Measurements from ENCODE around the gene HDLBP.
A peak's percentile ranks its signal among the peaks of the same experiment; 100 is the strongest.

The HDLBP gene

GRCh38 chr2:241202268-241202585 lies 113.2 kb downstream of the HDLBP start:
- DNase-seq (ENCODE audit: low read depth), result no peak
- no peak for TF ChIP-seq MAX (IDR thresholded peaks at IDR 0.05; ENCODE audit: low read depth, low read length)
- TF ChIP-seq MYC (IDR thresholded peaks at IDR 0.05; ENCODE audit: low read depth, low read length), result no peak
- TF ChIP-seq CTCF (IDR thresholded peaks at IDR 0.05; ENCODE audit: low read depth, low read length), result no peak
- TF ChIP-seq POLR2A (IDR thresholded peaks at IDR 0.05; ENCODE audit: extremely low read depth, insufficient read length), result no peak
- no peak overlapping the region for H3K4me3 ChIP-seq (ENCODE audit: low read depth, low read length)

GRCh38 chr2:241201445-241202267 lies 113.8 kb downstream of the HDLBP start:
- TF ChIP-seq CTCF (IDR thresholded peaks at IDR 0.05; ENCODE audit: low read depth, low read length) (no peak), POLR2A (IDR thresholded peaks at IDR 0.05; ENCODE audit: extremely low read depth, insufficient read length) (no peak), MAX (IDR thresholded peaks at IDR 0.05; ENCODE audit: low read depth, low read length) (no peak), MYC (IDR thresholded peaks at IDR 0.05; ENCODE audit: low read depth, low read length) (no peak)
- no peak overlapping the region for H3K4me3 ChIP-seq (ENCODE audit: low read depth, low read length)
- DNase-seq (ENCODE audit: low read depth), result no peak

GRCh38 chr2:241200822-241201395 lies 114.6 kb downstream of the HDLBP start:
- DNase-seq (ENCODE audit: low read depth), result peak; percentile 59
- no peak overlapping the region for H3K4me3 ChIP-seq (ENCODE audit: low read depth, low read length)
- no peak for TF ChIP-seq POLR2A (IDR thresholded peaks at IDR 0.05; ENCODE audit: extremely low read depth, insufficient read length)
- TF ChIP-seq MAX (IDR thresholded peaks at IDR 0.05; ENCODE audit: low read depth, low read length), result no peak
- no peak for TF ChIP-seq MYC (IDR thresholded peaks at IDR 0.05; ENCODE audit: low read depth, low read length)
- no peak for TF ChIP-seq CTCF (IDR thresholded peaks at IDR 0.05; ENCODE audit: low read depth, low read length)

GRCh38 chr2:241199897-241200821 lies 115.3 kb downstream of the HDLBP start:
- no peak overlapping the region for H3K4me3 ChIP-seq (ENCODE audit: low read depth, low read length)
- TF ChIP-seq POLR2A (IDR thresholded peaks at IDR 0.05; ENCODE audit: extremely low read depth, insufficient read length) (no peak), MYC (IDR thresholded peaks at IDR 0.05; ENCODE audit: low read depth, low read length) (no peak), MAX (IDR thresholded peaks at IDR 0.05; ENCODE audit: low read depth, low read length) (no peak)
- peak; percentile 53 for DNase-seq (ENCODE audit: low read depth)

GRCh38 chr2:241199286-241199685 lies 116.2 kb downstream of the HDLBP start:
- no peak for TF ChIP-seq MYC (IDR thresholded peaks at IDR 0.05; ENCODE audit: low read depth, low read length)
- no peak for TF ChIP-seq MAX (IDR thresholded peaks at IDR 0.05; ENCODE audit: low read depth, low read length)
- no peak for TF ChIP-seq POLR2A (IDR thresholded peaks at IDR 0.05; ENCODE audit: extremely low read depth, insufficient read length)
- no peak for TF ChIP-seq CTCF (IDR thresholded peaks at IDR 0.05; ENCODE audit: low read depth, low read length)
- no peak for DNase-seq (ENCODE audit: low read depth)
- no peak overlapping the region for H3K4me3 ChIP-seq (ENCODE audit: low read depth, low read length)

All from NB4 (cell line).